ENCODE data around the gene SREBF2.

DNA sequence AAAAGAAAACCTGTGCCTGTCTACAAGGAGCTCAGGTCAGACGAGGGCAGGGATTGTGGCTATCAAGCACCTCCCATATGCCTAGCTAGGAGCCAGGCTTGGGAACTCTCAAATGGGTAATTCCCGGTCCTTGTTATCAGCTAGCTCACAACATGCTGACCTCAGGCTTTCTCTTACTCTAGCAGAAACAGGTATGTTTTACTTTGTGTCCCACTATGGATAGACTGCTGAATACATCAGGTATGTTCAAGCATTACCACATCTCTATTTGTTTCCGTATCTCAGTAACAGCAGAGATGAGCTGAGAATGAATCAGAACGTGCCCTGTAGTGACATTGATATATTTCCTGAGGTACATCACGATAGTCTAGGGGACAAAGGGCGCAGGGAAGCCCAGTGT is 52.6 kb downstream of the SREBF2 start:
- TF ChIP-seq, protein P1, sequence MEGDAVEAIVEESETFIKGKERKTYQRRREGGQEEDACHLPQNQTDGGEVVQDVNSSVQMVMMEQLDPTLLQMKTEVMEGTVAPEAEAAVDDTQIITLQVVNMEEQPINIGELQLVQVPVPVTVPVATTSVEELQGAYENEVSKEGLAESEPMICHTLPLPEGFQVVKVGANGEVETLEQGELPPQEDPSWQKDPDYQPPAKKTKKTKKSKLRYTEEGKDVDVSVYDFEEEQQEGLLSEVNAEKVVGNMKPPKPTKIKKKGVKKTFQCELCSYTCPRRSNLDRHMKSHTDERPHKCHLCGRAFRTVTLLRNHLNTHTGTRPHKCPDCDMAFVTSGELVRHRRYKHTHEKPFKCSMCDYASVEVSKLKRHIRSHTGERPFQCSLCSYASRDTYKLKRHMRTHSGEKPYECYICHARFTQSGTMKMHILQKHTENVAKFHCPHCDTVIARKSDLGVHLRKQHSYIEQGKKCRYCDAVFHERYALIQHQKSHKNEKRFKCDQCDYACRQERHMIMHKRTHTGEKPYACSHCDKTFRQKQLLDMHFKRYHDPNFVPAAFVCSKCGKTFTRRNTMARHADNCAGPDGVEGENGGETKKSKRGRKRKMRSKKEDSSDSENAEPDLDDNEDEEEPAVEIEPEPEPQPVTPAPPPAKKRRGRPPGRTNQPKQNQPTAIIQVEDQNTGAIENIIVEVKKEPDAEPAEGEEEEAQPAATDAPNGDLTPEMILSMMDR (conservative IDR thresholded peaks at IDR 0.05; ENCODE audit: low read length): no peak
- no peak for TF ChIP-seq EZH2phosphoT487 (IDR thresholded peaks at IDR 0.05; ENCODE audit: borderline replicate concordance, low read depth, low read length)
